ENCODE results near the gene PCBP3.
"Not testable (repeated sequence)": the region's sequence is repeated elsewhere in the genome, so short reads cannot be mapped to it uniquely, and the experiment has no call there.

Gene PCBP3

GRCh38 chr21:45598666-45599065 lies 44.9 kb upstream of the PCBP3 start:
- no peaks in the 10 kb centered on the region for H3K36me3 ChIP-seq
- H3K27me3 ChIP-seq, result peaks cover 9% of the 10 kb centered on the region
- no peak for TF ChIP-seq CTCF (IDR thresholded peaks at IDR 0.05)
- peaks cover 5 to 6% of the 10 kb centered on the region in 2 experiments for H3K4me1 ChIP-seq (ENCODE audit: control insufficient read depth in 1 of 2, insufficient read depth in 1 of 2, low read depth in 1 of 2, low read length in 1 of 2)
- no peak overlapping the region for H3K27ac ChIP-seq
- H3K4me3 ChIP-seq (ENCODE audit: low read depth in 1 of 2, low read length in 1 of 2), result no peak overlapping the region
- H3K9me3 ChIP-seq, result no peaks in the 10 kb centered on the region

GRCh38 chr21:45599146-45599581 lies 44.4 kb upstream of the PCBP3 start:
- peaks cover 5 to 6% of the 10 kb centered on the region in 2 experiments for H3K4me1 ChIP-seq (ENCODE audit: control insufficient read depth in 1 of 2, insufficient read depth in 1 of 2, low read depth in 1 of 2, low read length in 1 of 2)
- no peak overlapping the region for H3K27ac ChIP-seq
- no peak for TF ChIP-seq CTCF (IDR thresholded peaks at IDR 0.05)
- peaks cover 9% of the 10 kb centered on the region for H3K27me3 ChIP-seq
- no peak overlapping the region for H3K4me3 ChIP-seq (ENCODE audit: low read depth in 1 of 2, low read length in 1 of 2)
- H3K36me3 ChIP-seq, result no peaks in the 10 kb centered on the region
- no peaks in the 10 kb centered on the region for H3K9me3 ChIP-seq

GRCh38 chr21:45600248-45600647 lies 43.3 kb upstream of the PCBP3 start:
- peaks cover 5 to 6% of the 10 kb centered on the region in 2 experiments for H3K4me1 ChIP-seq (ENCODE audit: control insufficient read depth in 1 of 2, insufficient read depth in 1 of 2, low read depth in 1 of 2, low read length in 1 of 2)
- H3K27me3 ChIP-seq, result peaks cover under 1% of the 10 kb centered on the region
- no peaks in the 10 kb centered on the region for H3K9me3 ChIP-seq
- no peak overlapping the region for H3K4me3 ChIP-seq (ENCODE audit: low read depth in 1 of 2, low read length in 1 of 2)
- H3K36me3 ChIP-seq, result no peaks in the 10 kb centered on the region
- no peak overlapping the region for H3K27ac ChIP-seq
- TF ChIP-seq CTCF (IDR thresholded peaks at IDR 0.05), result no peak

- no peaks in the 10 kb centered on the region for H3K9me3 ChIP-seq
- no peaks in the 10 kb centered on the region for H3K27me3 ChIP-seq
- TF ChIP-seq CTCF (IDR thresholded peaks at IDR 0.05), result no peak
- no peaks in the 10 kb centered on the region for H3K36me3 ChIP-seq
- no peak overlapping the region for H3K4me3 ChIP-seq (ENCODE audit: low read depth in 1 of 2, low read length in 1 of 2)
- H3K4me1 ChIP-seq (ENCODE audit: control insufficient read depth in 1 of 2, insufficient read depth in 1 of 2, low read depth in 1 of 2, low read length in 1 of 2), result peaks cover 3 to 4% of the 10 kb centered on the region in 2 experiments
- no peak overlapping the region for H3K27ac ChIP-seq
Observed at GRCh38 chr21:45601551-45601950, 42.0 kb upstream of the PCBP3 start.

- no peaks in the 10 kb centered on the region for H3K4me1 ChIP-seq (ENCODE audit: control insufficient read depth in 1 of 2, insufficient read depth in 1 of 2, low read depth in 1 of 2, low read length in 1 of 2)
- H3K36me3 ChIP-seq, result no peaks in the 10 kb centered on the region
- H3K9me3 ChIP-seq, result no peaks in the 10 kb centered on the region
- H3K27ac ChIP-seq, result no peak overlapping the region
- no peak for TF ChIP-seq CTCF (IDR thresholded peaks at IDR 0.05)
- H3K27me3 ChIP-seq, result peaks cover 3% of the 10 kb centered on the region
- no peak overlapping the region for H3K4me3 ChIP-seq (ENCODE audit: low read depth in 1 of 2, low read length in 1 of 2)
Observed at GRCh38 chr21:45602106-45602505, 41.4 kb upstream of the PCBP3 start.

GRCh38 chr21:45603481-45603880 lies 40.0 kb upstream of the PCBP3 start:
- H3K4me3 ChIP-seq (ENCODE audit: low read depth in 1 of 2, low read length in 1 of 2), result no peak overlapping the region
- H3K27me3 ChIP-seq, result peaks cover 17% of the 10 kb centered on the region
- no peaks in the 10 kb centered on the region for H3K4me1 ChIP-seq (ENCODE audit: control insufficient read depth in 1 of 2, insufficient read depth in 1 of 2, low read depth in 1 of 2, low read length in 1 of 2)
- H3K27ac ChIP-seq, result no peak overlapping the region
- no peaks in the 10 kb centered on the region for H3K36me3 ChIP-seq
- no peak for TF ChIP-seq CTCF (IDR thresholded peaks at IDR 0.05)
- no peaks in the 10 kb centered on the region for H3K9me3 ChIP-seq

GRCh38 chr21:45604681-45605080 lies 38.8 kb upstream of the PCBP3 start:
- not testable (repeated sequence) for H3K4me3 ChIP-seq (ENCODE audit: low read depth in 1 of 2, low read length in 1 of 2); H3K9me3 ChIP-seq; H3K36me3 ChIP-seq; H3K4me1 ChIP-seq (ENCODE audit: control insufficient read depth in 1 of 2, insufficient read depth in 1 of 2, low read depth in 1 of 2, low read length in 1 of 2); H3K27ac ChIP-seq
- H3K27me3 ChIP-seq, result peaks cover 29% of the 10 kb centered on the region
